Neural cell (in vitro differentiated cells): ENCODE data around the gene TNIP2. TPM values are rescaled to one million over a fixed set of nuclear protein-coding genes. Genes with fewer than 3 reads are reported as not detected.

Experiments used
- H2AFZ ChIP-seq: fragments of 200-600, 300-800 bp; sonication (generic), shearing (Covaris generic); 2 replicates; pipeline ENCODE4 v1.6.0; 2014; ENCODE audit warnings: low read depth, mild to moderate bottlenecking, antibody characterized with exemption, low read length, moderate library complexity
- H3F3A ChIP-seq: fragments of 200-600 bp; shearing (Covaris generic); 2 replicates; pipeline ENCODE4 v1.6.1; 2016; ENCODE audit warnings: mild to moderate bottlenecking, moderate library complexity, mixed read lengths, antibody characterized with exemption, low read length; ENCODE audit not compliant: insufficient read depth, poor library complexity, severe bottlenecking
- H3K27ac ChIP-seq: fragments of 200-600, 300-800 bp; sonication (generic), shearing (Covaris generic); 2 replicates; pipeline ENCODE4 v1.5.1; 2014; ENCODE audit warnings: mild to moderate bottlenecking, low read length, moderate library complexity
- H3K27me3 ChIP-seq: fragments of 300-800, 200-600 bp; sonication (generic), shearing (Covaris generic); 2 replicates; pipeline ENCODE4 v1.6.0; 2014; ENCODE audit warnings: mild to moderate bottlenecking, low read depth, low read length, moderate library complexity; ENCODE audit not compliant: insufficient read depth
- H3K36me3 ChIP-seq: fragments of 300-800, 200-600 bp; sonication (generic), shearing (Covaris generic); 2 replicates; pipeline ENCODE4 v1.5.1; 2014; ENCODE audit warnings: mild to moderate bottlenecking, antibody characterized with exemption, low read length, moderate library complexity; ENCODE audit not compliant: insufficient read depth
- H3K4me2 ChIP-seq: fragments of 300-800, 200-600 bp; sonication (generic), shearing (Covaris generic); 2 replicates; pipeline ENCODE4 v1.6.0; 2014; ENCODE audit warnings: mild to moderate bottlenecking, low read length
- H3K4me3 ChIP-seq: fragments of 300-800, 200-600 bp; sonication (generic), shearing (Covaris generic); 2 replicates; pipeline ENCODE4 v1.5.1; 2014; ENCODE audit warnings: mild to moderate bottlenecking, low read length, moderate library complexity
- H3K79me2 ChIP-seq: fragments of 200-600 bp; shearing (Covaris generic); replicated peaks from 2 replicates; pipeline ENCODE4 v1.6.0; 2014; ENCODE audit warnings: mild to moderate bottlenecking, low read length, moderate library complexity; ENCODE audit not compliant: insufficient read depth
- H3K9ac ChIP-seq: fragments of 300-800, 200-600 bp; sonication (generic), shearing (Covaris generic); 2 replicates; pipeline ENCODE4 v1.6.1; 2016; ENCODE audit warnings: mild to moderate bottlenecking, low read length, mixed read lengths
- H3K9me2 ChIP-seq: fragments of 200-600 bp; shearing (Covaris generic); 2 replicates; pipeline ENCODE4 v1.6.1; 2016; ENCODE audit warnings: mild to moderate bottlenecking, low read length, mixed read lengths; ENCODE audit not compliant: insufficient read depth
- H3K9me3 ChIP-seq: fragments of 200-600, 300-800 bp; sonication (generic), shearing (Covaris generic); 2 replicates; pipeline ENCODE4 v1.6.1; 2016; ENCODE audit warnings: mild to moderate bottlenecking, mixed run types, low read length, moderate library complexity, mixed read lengths
- H4K20me1 ChIP-seq: fragments of 200-600 bp; shearing (Covaris generic); 2 replicates; pipeline ENCODE4 v1.6.1; 2016; ENCODE audit warnings: mild to moderate bottlenecking, mixed run types; ENCODE audit not compliant: insufficient read depth
- EP300 ChIP-seq: fragments of 450-650 bp; conservative IDR thresholded peaks from 2 replicates; pipeline ENCODE4 v1.6.1; 2014; ENCODE audit warnings: antibody characterized with exemption, mild to moderate bottlenecking, moderate library complexity; ENCODE audit not compliant: poor library complexity, severe bottlenecking
- EZH2 ChIP-seq: fragments of 200-600, 300-800 bp; shearing (Covaris generic), sonication (generic); IDR thresholded peaks from 2 replicates; pipeline ENCODE4 v1.6.1; 2014; ENCODE audit warnings: antibody characterized with exemption, low read length, borderline replicate concordance, mild to moderate bottlenecking; ENCODE audit not compliant: insufficient read depth, poor library complexity, severe bottlenecking
- MXI1 ChIP-seq: fragments of 450-650 bp; conservative IDR thresholded peaks from 2 replicates; pipeline ENCODE4 v1.6.1; 2014; ENCODE audit warnings: antibody characterized with exemption, mild to moderate bottlenecking; ENCODE audit not compliant: poor library complexity, severe bottlenecking
- POLR2AphosphoS5 ChIP-seq: IDR thresholded peaks from 2 replicates; pipeline ENCODE4 v1.6.1; 2012
- RAD21 ChIP-seq: fragments of 450-650 bp; conservative IDR thresholded peaks from 2 replicates; pipeline ENCODE4 v1.6.1; 2014; ENCODE audit warnings: antibody characterized with exemption, mild to moderate bottlenecking, moderate library complexity
- SMC3 ChIP-seq: fragments of 450-650 bp; conservative IDR thresholded peaks from 2 replicates; pipeline ENCODE4 v1.6.1; 2014; ENCODE audit warnings: antibody characterized with exemption, mild to moderate bottlenecking, moderate library complexity; ENCODE audit not compliant: poor library complexity
- TAF1 ChIP-seq: IDR thresholded peaks from 2 replicates; pipeline ENCODE4 v1.6.1; 2012; ENCODE audit warnings: low read depth
- polyA plus RNA-seq: library from polyadenylated mRNA; depleted of rRNA; stranded (reverse); fragments of >200 nt; gene quantifications from 2 replicates; pipeline ENCODE4 v1.2.3, GENCODE V29; 2014
- TF ChIP-seq, protein P1 (sequence below): IDR thresholded peaks from 2 replicates; pipeline ENCODE4 v1.6.1; 2012; ENCODE audit warnings: borderline replicate concordance
- TF ChIP-seq, protein P2 (sequence below): fragments of 450-650 bp; IDR thresholded peaks from 2 replicates; pipeline ENCODE4 v1.5.1; 2014; ENCODE audit warnings: antibody characterized with exemption, mild to moderate bottlenecking, moderate library complexity; ENCODE audit not compliant: poor library complexity, severe bottlenecking

Gene TNIP2
- polyA plus RNA-seq, 1 donor from 2014 or later: 13.0 TPM

GRCh38 chr4:2723751-2724150 lies 32.4 kb downstream of the TNIP2 start:
- Histone ChIP-seq H3K27ac (no peak overlapping the region), H3K79me2 (no peaks in the 10 kb centered on the region), H3K27me3 (no peaks in the 10 kb centered on the region), H4K20me1 (no peaks in the 10 kb centered on the region), H3K4me2 (no peak overlapping the region), H3F3A (no peaks in the 10 kb centered on the region), H3K9me2 (no peaks in the 10 kb centered on the region), H3K9ac (no peak overlapping the region), H3K36me3 (no peaks in the 10 kb centered on the region), H3K9me3 (no peaks in the 10 kb centered on the region), H2AFZ (no peak overlapping the region), H3K4me3 (no peak overlapping the region)
- TF ChIP-seq POLR2AphosphoS5: no peak
- TF ChIP-seq, protein P1, sequence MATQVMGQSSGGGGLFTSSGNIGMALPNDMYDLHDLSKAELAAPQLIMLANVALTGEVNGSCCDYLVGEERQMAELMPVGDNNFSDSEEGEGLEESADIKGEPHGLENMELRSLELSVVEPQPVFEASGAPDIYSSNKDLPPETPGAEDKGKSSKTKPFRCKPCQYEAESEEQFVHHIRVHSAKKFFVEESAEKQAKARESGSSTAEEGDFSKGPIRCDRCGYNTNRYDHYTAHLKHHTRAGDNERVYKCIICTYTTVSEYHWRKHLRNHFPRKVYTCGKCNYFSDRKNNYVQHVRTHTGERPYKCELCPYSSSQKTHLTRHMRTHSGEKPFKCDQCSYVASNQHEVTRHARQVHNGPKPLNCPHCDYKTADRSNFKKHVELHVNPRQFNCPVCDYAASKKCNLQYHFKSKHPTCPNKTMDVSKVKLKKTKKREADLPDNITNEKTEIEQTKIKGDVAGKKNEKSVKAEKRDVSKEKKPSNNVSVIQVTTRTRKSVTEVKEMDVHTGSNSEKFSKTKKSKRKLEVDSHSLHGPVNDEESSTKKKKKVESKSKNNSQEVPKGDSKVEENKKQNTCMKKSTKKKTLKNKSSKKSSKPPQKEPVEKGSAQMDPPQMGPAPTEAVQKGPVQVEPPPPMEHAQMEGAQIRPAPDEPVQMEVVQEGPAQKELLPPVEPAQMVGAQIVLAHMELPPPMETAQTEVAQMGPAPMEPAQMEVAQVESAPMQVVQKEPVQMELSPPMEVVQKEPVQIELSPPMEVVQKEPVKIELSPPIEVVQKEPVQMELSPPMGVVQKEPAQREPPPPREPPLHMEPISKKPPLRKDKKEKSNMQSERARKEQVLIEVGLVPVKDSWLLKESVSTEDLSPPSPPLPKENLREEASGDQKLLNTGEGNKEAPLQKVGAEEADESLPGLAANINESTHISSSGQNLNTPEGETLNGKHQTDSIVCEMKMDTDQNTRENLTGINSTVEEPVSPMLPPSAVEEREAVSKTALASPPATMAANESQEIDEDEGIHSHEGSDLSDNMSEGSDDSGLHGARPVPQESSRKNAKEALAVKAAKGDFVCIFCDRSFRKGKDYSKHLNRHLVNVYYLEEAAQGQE: no peak
- TF ChIP-seq EZH2: no peak
- no peak for TF ChIP-seq MXI1
- TF ChIP-seq SMC3: no peak
- TF ChIP-seq, protein P2, sequence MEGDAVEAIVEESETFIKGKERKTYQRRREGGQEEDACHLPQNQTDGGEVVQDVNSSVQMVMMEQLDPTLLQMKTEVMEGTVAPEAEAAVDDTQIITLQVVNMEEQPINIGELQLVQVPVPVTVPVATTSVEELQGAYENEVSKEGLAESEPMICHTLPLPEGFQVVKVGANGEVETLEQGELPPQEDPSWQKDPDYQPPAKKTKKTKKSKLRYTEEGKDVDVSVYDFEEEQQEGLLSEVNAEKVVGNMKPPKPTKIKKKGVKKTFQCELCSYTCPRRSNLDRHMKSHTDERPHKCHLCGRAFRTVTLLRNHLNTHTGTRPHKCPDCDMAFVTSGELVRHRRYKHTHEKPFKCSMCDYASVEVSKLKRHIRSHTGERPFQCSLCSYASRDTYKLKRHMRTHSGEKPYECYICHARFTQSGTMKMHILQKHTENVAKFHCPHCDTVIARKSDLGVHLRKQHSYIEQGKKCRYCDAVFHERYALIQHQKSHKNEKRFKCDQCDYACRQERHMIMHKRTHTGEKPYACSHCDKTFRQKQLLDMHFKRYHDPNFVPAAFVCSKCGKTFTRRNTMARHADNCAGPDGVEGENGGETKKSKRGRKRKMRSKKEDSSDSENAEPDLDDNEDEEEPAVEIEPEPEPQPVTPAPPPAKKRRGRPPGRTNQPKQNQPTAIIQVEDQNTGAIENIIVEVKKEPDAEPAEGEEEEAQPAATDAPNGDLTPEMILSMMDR: no peak
- no peak for TF ChIP-seq EP300

DNA sequence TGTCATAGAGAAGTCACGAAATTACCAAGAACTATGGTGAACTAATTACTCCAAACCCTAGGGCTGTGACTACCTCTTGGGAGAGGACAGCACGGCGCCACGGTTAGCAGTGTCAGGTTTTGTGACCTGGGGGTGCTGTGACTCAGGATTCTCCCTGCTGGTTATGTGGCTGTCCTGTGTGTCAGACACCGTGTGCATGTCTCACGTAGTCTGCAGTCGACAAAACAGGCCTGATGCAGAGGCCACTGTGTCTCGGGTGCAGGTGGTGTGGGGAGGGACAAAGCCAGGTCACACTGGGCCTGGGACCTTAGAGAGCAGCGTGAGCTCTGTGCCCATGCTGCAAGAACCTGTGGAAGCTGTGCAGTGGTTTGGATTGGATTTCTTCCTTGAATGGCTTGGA lies 34.1 kb downstream of the TNIP2 start:
- Histone ChIP-seq H4K20me1 (no peaks in the 10 kb centered on the region), H3K9me3 (no peaks in the 10 kb centered on the region), H3K9ac (no peak overlapping the region), H3K9me2 (no peaks in the 10 kb centered on the region), H3K4me3 (no peak overlapping the region), H3K27me3 (no peaks in the 10 kb centered on the region), H2AFZ (no peak overlapping the region), H3K36me3 (no peaks in the 10 kb centered on the region), H3K79me2 (no peaks in the 10 kb centered on the region), H3K27ac (no peak overlapping the region), H3F3A (no peaks in the 10 kb centered on the region), H3K4me2 (no peak overlapping the region)
- TF ChIP-seq RAD21 (no peak), EP300 (no peak), EZH2 (no peak), SMC3 (no peak), TAF1 (no peak), MXI1 (no peak), POLR2AphosphoS5 (no peak)
- TF ChIP-seq, protein P2: no peak
- TF ChIP-seq, protein P1: no peak
